Measurements from ENCODE around the gene MROH9. TPM values are rescaled to one million over a fixed set of nuclear protein-coding genes. Genes with fewer than 3 reads are reported as not detected.
A peak's percentile ranks its signal among the peaks of the same experiment; 100 is the strongest.

The MROH9 gene
- total and polyA plus RNA-seq, 2 experiments from 2014 or later = 0.16 TPM; not detected in 1

- Histone ChIP-seq H3K9me3 (ENCODE audit: low read depth) (no peaks in the 10 kb centered on the region), H3K4me2 (ENCODE audit: unreplicated experiment) (no peak overlapping the region), H3F3A (ENCODE audit: insufficient read depth) (no peaks in the 10 kb centered on the region), H4K20me1 (ENCODE audit: insufficient read depth) (no peaks in the 10 kb centered on the region), H2AFZ (no peak overlapping the region), H3K4me3 (no peak overlapping the region), H3K9ac (no peak overlapping the region), H3K36me3 (ENCODE audit: low read depth) (no peaks in the 10 kb centered on the region), H3K27me3 (replicated peaks; ENCODE audit: insufficient read depth) (peaks cover 9% of the 10 kb centered on the region; the same call in 1 of the 2 replicates), H3K79me2 (ENCODE audit: insufficient read depth) (no peaks in the 10 kb centered on the region), H3K9me2 (ENCODE audit: insufficient read depth) (no peaks in the 10 kb centered on the region), H3K4me1 (ENCODE audit: insufficient read depth) (no peaks in the 10 kb centered on the region; the same call in 1 of the 2 replicates), H3K27ac (no peak overlapping the region)
- in situ Hi-C loops (cut with MboI) = no loop called here
- TF ChIP-seq EZH2phosphoT487 (IDR thresholded peaks at IDR 0.05; ENCODE audit: insufficient read depth, low read depth) (no peak), EZH2 (IDR thresholded peaks at IDR 0.05; ENCODE audit: insufficient read depth, poor library complexity, severe bottlenecking) (no peak)
- DNase-seq = no peak
- WGBS, 2 experiments (ENCODE audit: low coverage in 1 of 2, low lambda C conversion rate in 2 of 2, missing lambda C conversion rate in 2 of 2) = 56 to 57% methylated on average over 3 of the region's 3 CpGs
These were observed 172.1 kb downstream of the MROH9 start for GRCh38 chr1:171107262-171107940.

GRCh38 chr1:171107969-171108368 lies 172.6 kb downstream of the MROH9 start:
- H2AFZ ChIP-seq = no peak overlapping the region
- H3K9me2 ChIP-seq (ENCODE audit: insufficient read depth) = no peaks in the 10 kb centered on the region
- H3K4me2 ChIP-seq (ENCODE audit: unreplicated experiment) = no peak overlapping the region
- H3K79me2 ChIP-seq (ENCODE audit: insufficient read depth) = no peaks in the 10 kb centered on the region
- DNase-seq = no peak
- in situ Hi-C loops (cut with MboI) = no loop called here
- TF ChIP-seq EZH2 (IDR thresholded peaks at IDR 0.05; ENCODE audit: insufficient read depth, poor library complexity, severe bottlenecking) = no peak
- TF ChIP-seq EZH2phosphoT487 (IDR thresholded peaks at IDR 0.05; ENCODE audit: insufficient read depth, low read depth) = no peak
- H3K4me1 ChIP-seq (ENCODE audit: insufficient read depth) = no peaks in the 10 kb centered on the region; the same call in 1 of the 2 replicates
- peaks cover 13% of the 10 kb centered on the region; the same call in 1 of the 2 replicates for H3K27me3 ChIP-seq (replicated peaks; ENCODE audit: insufficient read depth)
- no peak overlapping the region for H3K9ac ChIP-seq
- 64 to 70% methylated on average over 8 of the region's 8 CpGs for WGBS, 2 experiments (ENCODE audit: low coverage in 1 of 2, low lambda C conversion rate in 2 of 2, missing lambda C conversion rate in 2 of 2)
- no peaks in the 10 kb centered on the region for H3K9me3 ChIP-seq (ENCODE audit: low read depth)
- no peak overlapping the region for H3K27ac ChIP-seq
- H3K4me3 ChIP-seq = no peak overlapping the region
- H4K20me1 ChIP-seq (ENCODE audit: insufficient read depth) = no peaks in the 10 kb centered on the region
- no peaks in the 10 kb centered on the region for H3F3A ChIP-seq (ENCODE audit: insufficient read depth)
- no peaks in the 10 kb centered on the region for H3K36me3 ChIP-seq (ENCODE audit: low read depth)

- Histone ChIP-seq H4K20me1 (ENCODE audit: insufficient read depth) (no peaks in the 10 kb centered on the region), H3K4me3 (no peak overlapping the region), H3K9ac (no peak overlapping the region), H3K36me3 (ENCODE audit: low read depth) (no peaks in the 10 kb centered on the region), H3K79me2 (ENCODE audit: insufficient read depth) (no peaks in the 10 kb centered on the region), H3F3A (ENCODE audit: insufficient read depth) (no peaks in the 10 kb centered on the region), H2AFZ (no peak overlapping the region), H3K9me2 (ENCODE audit: insufficient read depth) (no peaks in the 10 kb centered on the region), H3K27ac (no peak overlapping the region), H3K27me3 (replicated peaks; ENCODE audit: insufficient read depth) (peaks cover 13% of the 10 kb centered on the region; the same call in 1 of the 2 replicates), H3K4me2 (ENCODE audit: unreplicated experiment) (no peak overlapping the region), H3K9me3 (ENCODE audit: low read depth) (no peaks in the 10 kb centered on the region), H3K4me1 (ENCODE audit: insufficient read depth) (no peaks in the 10 kb centered on the region; the same call in 1 of the 2 replicates)
- in situ Hi-C loops (cut with MboI) = no loop called here
- WGBS, 2 experiments (ENCODE audit: low coverage in 1 of 2, low lambda C conversion rate in 2 of 2, missing lambda C conversion rate in 2 of 2) = 66 to 68% methylated on average over 7 of the region's 7 CpGs
- no peak for DNase-seq
- TF ChIP-seq EZH2phosphoT487 (IDR thresholded peaks at IDR 0.05; ENCODE audit: insufficient read depth, low read depth) = no peak
- no peak for TF ChIP-seq EZH2 (IDR thresholded peaks at IDR 0.05; ENCODE audit: insufficient read depth, poor library complexity, severe bottlenecking)
These were observed 174.6 kb downstream of the MROH9 start for GRCh38 chr1:171109966-171110365.

- Histone ChIP-seq H3K27ac (no peak overlapping the region), H4K20me1 (ENCODE audit: insufficient read depth) (no peaks in the 10 kb centered on the region), H3K36me3 (ENCODE audit: low read depth) (no peaks in the 10 kb centered on the region), H2AFZ (no peak overlapping the region), H3K9ac (no peak overlapping the region), H3K9me3 (ENCODE audit: low read depth) (no peaks in the 10 kb centered on the region), H3K27me3 (replicated peaks; ENCODE audit: insufficient read depth) (peaks cover 13% of the 10 kb centered on the region), H3K4me1 (ENCODE audit: insufficient read depth) (no peaks in the 10 kb centered on the region; the same call in 1 of the 2 replicates), H3K4me3 (no peak overlapping the region), H3K79me2 (ENCODE audit: insufficient read depth) (no peaks in the 10 kb centered on the region), H3K4me2 (ENCODE audit: unreplicated experiment) (no peak overlapping the region), H3K9me2 (ENCODE audit: insufficient read depth) (no peaks in the 10 kb centered on the region), H3F3A (ENCODE audit: insufficient read depth) (no peaks in the 10 kb centered on the region)
- WGBS, 2 experiments (ENCODE audit: low coverage in 1 of 2, low lambda C conversion rate in 2 of 2, missing lambda C conversion rate in 2 of 2) = 29 to 38% methylated on average over 7 of the region's 7 CpGs
- DNase-seq = peak; percentile 7
- in situ Hi-C loops (cut with MboI) = no loop called here
- TF ChIP-seq EZH2phosphoT487 (IDR thresholded peaks at IDR 0.05; ENCODE audit: insufficient read depth, low read depth) (no peak), EZH2 (IDR thresholded peaks at IDR 0.05; ENCODE audit: insufficient read depth, poor library complexity, severe bottlenecking) (no peak)
These were observed 175.4 kb downstream of the MROH9 start for GRCh38 chr1:171110621-171111326.
